ENCODE data around the gene TNS3. TPM values are rescaled to one million over a fixed set of nuclear protein-coding genes. Genes with fewer than 3 reads are reported as not detected.

TNS3 gene
- total and polyA plus RNA-seq, 2 of the 13 experiments (the other 11 are each of a cell fraction or from before 2014, with no cell fraction given): 52.9 to 55.7 TPM

- TF ChIP-seq, protein P1, sequence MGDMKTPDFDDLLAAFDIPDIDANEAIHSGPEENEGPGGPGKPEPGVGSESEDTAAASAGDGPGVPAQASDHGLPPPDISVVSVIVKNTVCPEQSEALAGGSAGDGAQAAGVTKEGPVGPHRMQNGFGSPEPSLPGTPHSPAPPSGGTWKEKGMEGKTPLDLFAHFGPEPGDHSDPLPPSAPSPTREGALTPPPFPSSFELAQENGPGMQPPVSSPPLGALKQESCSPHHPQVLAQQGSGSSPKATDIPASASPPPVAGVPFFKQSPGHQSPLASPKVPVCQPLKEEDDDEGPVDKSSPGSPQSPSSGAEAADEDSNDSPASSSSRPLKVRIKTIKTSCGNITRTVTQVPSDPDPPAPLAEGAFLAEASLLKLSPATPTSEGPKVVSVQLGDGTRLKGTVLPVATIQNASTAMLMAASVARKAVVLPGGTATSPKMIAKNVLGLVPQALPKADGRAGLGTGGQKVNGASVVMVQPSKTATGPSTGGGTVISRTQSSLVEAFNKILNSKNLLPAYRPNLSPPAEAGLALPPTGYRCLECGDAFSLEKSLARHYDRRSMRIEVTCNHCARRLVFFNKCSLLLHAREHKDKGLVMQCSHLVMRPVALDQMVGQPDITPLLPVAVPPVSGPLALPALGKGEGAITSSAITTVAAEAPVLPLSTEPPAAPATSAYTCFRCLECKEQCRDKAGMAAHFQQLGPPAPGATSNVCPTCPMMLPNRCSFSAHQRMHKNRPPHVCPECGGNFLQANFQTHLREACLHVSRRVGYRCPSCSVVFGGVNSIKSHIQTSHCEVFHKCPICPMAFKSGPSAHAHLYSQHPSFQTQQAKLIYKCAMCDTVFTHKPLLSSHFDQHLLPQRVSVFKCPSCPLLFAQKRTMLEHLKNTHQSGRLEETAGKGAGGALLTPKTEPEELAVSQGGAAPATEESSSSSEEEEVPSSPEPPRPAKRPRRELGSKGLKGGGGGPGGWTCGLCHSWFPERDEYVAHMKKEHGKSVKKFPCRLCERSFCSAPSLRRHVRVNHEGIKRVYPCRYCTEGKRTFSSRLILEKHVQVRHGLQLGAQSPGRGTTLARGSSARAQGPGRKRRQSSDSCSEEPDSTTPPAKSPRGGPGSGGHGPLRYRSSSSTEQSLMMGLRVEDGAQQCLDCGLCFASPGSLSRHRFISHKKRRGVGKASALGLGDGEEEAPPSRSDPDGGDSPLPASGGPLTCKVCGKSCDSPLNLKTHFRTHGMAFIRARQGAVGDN (CRISPR knock-in tag; IDR thresholded peaks at IDR 0.05): peak; percentile 64
- no peak for TF ChIP-seq FOXK2 (IDR thresholded peaks at IDR 0.05)
- TF ChIP-seq TSC22D2 (CRISPR knock-in tag; IDR thresholded peaks at IDR 0.05; ENCODE audit: borderline replicate concordance): no peak
- TF ChIP-seq ZNF672 (CRISPR knock-in tag; IDR thresholded peaks at IDR 0.05): no peak
- 0 out of 2 replicates have a peak, but pooled peaks have one; percentile 54 for TF ChIP-seq ZNF761 (CRISPR knock-in tag; conservative IDR thresholded peaks at IDR 0.05)
- TF ChIP-seq, protein P2, sequence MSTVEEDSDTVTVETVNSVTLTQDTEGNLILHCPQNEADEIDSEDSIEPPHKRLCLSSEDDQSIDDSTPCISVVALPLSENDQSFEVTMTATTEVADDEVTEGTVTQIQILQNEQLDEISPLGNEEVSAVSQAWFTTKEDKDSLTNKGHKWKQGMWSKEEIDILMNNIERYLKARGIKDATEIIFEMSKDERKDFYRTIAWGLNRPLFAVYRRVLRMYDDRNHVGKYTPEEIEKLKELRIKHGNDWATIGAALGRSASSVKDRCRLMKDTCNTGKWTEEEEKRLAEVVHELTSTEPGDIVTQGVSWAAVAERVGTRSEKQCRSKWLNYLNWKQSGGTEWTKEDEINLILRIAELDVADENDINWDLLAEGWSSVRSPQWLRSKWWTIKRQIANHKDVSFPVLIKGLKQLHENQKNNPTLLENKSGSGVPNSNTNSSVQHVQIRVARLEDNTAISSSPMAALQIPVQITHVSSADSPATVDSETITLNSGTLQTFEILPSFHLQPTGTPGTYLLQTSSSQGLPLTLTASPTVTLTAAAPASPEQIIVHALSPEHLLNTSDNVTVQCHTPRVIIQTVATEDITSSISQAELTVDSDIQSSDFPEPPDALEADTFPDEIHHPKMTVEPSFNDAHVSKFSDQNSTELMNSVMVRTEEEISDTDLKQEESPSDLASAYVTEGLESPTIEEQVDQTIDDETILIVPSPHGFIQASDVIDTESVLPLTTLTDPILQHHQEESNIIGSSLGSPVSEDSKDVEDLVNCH (CRISPR knock-in tag; IDR thresholded peaks at IDR 0.05): no peak
- no peak for TF ChIP-seq REXO4 (CRISPR knock-in tag; IDR thresholded peaks at IDR 0.05; ENCODE audit: borderline replicate concordance)
- TF ChIP-seq ZNF264 (CRISPR knock-in tag; IDR thresholded peaks at IDR 0.05): no peak
- TF ChIP-seq ZNF768 (CRISPR knock-in tag; IDR thresholded peaks at IDR 0.05): no peak
- TF ChIP-seq ATF1 (CRISPR knock-in tag; IDR thresholded peaks at IDR 0.05): no peak
- TF ChIP-seq FOSL2 (CRISPR knock-in tag; IDR thresholded peaks at IDR 0.05): no peak
Measured at GRCh38 chr7:47596502-47597202, 14.7 kb upstream of the TNS3 start (continued).

Data from HepG2 (cell line).